ENCODE results near the gene KIF22. TPM values are rescaled to one million over a fixed set of nuclear protein-coding genes. Genes with fewer than 3 reads are reported as not detected.
A peak's percentile ranks its signal among the peaks of the same experiment; 100 is the strongest.
"Not testable (repeated sequence)": the region's sequence is repeated elsewhere in the genome, so short reads cannot be mapped to it uniquely, and the experiment has no call there.

KIF22 gene
- polyA plus RNA-seq, 1 donor = 40.9 TPM

- Histone ChIP-seq H3K4me3 (ENCODE audit: low read length) (no peak overlapping the region), H3K4me1 (ENCODE audit: control insufficient read depth, insufficient read depth, low read length) (peaks cover 17% of the 10 kb centered on the region), H3K36me3 (ENCODE audit: control insufficient read depth, insufficient read depth, low read length) (no peaks in the 10 kb centered on the region), H3K27me3 (ENCODE audit: control insufficient read depth, insufficient read depth, low read length) (no peaks in the 10 kb centered on the region), H3K27ac (ENCODE audit: low read length) (no peak overlapping the region), H3K9me3 (ENCODE audit: control insufficient read depth, low read depth, low read length) (no peaks in the 10 kb centered on the region)
- peak; percentile 45 to 84 for DNase-seq
- WGBS (ENCODE audit: insufficient coverage, low lambda C conversion rate) = 10% methylated on average over 2 of the region's 15 CpGs
Measured at GRCh38 chr16:29765167-29766032, 25.2 kb upstream of the KIF22 start.

DNA sequence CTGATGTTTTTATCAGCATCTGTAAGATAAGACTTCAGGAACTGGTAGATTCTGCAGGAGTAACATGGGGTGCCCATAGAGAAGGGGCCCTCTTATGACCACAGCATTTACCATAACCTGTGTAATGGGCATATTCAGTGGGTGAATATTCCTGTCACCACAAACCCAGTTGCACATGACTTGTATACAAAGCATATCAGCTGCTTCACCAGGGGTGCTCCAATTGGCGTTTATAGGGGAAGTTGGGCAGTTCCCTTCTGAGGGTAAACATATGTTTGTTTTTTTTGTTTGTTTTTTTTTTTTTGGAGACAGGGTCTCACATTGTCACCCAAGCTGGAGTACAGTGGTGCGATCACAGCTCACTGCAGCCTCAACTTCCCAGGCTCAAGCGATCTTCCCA lies 24.0 kb upstream of the KIF22 start:
- H3K4me3 ChIP-seq (ENCODE audit: low read length) = no peak overlapping the region
- H3K9me3 ChIP-seq (ENCODE audit: control insufficient read depth, low read depth, low read length) = no peaks in the 10 kb centered on the region
- H3K27ac ChIP-seq (ENCODE audit: low read length) = no peak overlapping the region
- no peaks in the 10 kb centered on the region for H3K27me3 ChIP-seq (ENCODE audit: control insufficient read depth, insufficient read depth, low read length)
- no peak for DNase-seq
- peaks cover 9% of the 10 kb centered on the region for H3K4me1 ChIP-seq (ENCODE audit: control insufficient read depth, insufficient read depth, low read length)
- no peaks in the 10 kb centered on the region for H3K36me3 ChIP-seq (ENCODE audit: control insufficient read depth, insufficient read depth, low read length)
- no CpG with 5 or more reads among the region's 3 CpGs for WGBS (ENCODE audit: insufficient coverage, low lambda C conversion rate)

DNA sequence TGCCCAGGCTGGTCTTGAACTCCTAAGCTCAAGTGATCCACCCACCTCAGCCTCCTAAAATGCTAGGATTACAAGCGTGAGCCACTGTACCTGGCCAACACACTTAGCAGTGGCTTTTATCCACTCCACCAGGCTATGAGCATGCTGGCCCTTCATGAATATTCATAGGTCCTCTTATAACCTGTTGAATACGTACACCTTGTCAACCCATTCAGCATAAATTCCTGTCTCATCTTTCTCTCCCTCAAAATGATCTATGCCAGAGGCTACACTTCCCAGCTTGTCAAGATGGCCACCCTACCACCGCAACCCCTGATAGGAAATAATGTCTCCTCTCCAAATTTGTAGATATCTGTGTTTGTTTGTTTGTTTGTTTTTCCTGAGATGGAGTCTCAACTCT lies 23.5 kb upstream of the KIF22 start:
- no peaks in the 10 kb centered on the region for H3K9me3 ChIP-seq (ENCODE audit: control insufficient read depth, low read depth, low read length)
- no peak for DNase-seq
- H3K36me3 ChIP-seq (ENCODE audit: control insufficient read depth, insufficient read depth, low read length) = no peaks in the 10 kb centered on the region
- no peaks in the 10 kb centered on the region for H3K27me3 ChIP-seq (ENCODE audit: control insufficient read depth, insufficient read depth, low read length)
- no CpG with 5 or more reads among the region's 3 CpGs for WGBS (ENCODE audit: insufficient coverage, low lambda C conversion rate)
- no peak overlapping the region for H3K27ac ChIP-seq (ENCODE audit: low read length)
- no peak overlapping the region for H3K4me3 ChIP-seq (ENCODE audit: low read length)
- H3K4me1 ChIP-seq (ENCODE audit: control insufficient read depth, insufficient read depth, low read length) = peaks cover 6% of the 10 kb centered on the region

DNA sequence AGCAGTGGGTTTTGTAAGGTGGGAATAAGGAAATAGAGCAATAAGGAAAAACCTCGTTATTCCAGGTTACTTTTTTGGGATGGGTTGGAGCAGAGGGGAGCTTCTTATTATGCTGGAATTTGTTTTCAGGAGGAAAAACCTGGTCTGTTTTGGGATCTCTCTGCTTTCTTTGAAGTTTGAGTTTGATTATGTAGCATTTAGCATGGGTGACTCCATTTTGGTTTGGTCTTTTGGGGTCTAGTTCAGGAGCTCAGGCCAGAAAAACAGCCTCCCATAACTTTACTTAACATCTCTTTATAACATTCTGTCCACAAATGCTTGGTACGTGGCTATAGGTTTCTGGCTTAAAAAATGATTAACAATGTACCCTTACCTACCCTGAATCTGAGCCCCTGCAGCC lies 21.0 kb upstream of the KIF22 start:
- no peaks in the 10 kb centered on the region for H3K27me3 ChIP-seq (ENCODE audit: control insufficient read depth, insufficient read depth, low read length)
- no peak overlapping the region for H3K27ac ChIP-seq (ENCODE audit: low read length)
- H3K36me3 ChIP-seq (ENCODE audit: control insufficient read depth, insufficient read depth, low read length) = no peaks in the 10 kb centered on the region
- H3K4me1 ChIP-seq (ENCODE audit: control insufficient read depth, insufficient read depth, low read length) = peaks cover 6% of the 10 kb centered on the region
- H3K9me3 ChIP-seq (ENCODE audit: control insufficient read depth, low read depth, low read length) = no peaks in the 10 kb centered on the region
- DNase-seq = no peak
- H3K4me3 ChIP-seq (ENCODE audit: low read length) = no peak overlapping the region
- no CpG with 5 or more reads among the region's 2 CpGs for WGBS (ENCODE audit: insufficient coverage, low lambda C conversion rate)

GRCh38 chr16:29770250-29770929 lies 20.2 kb upstream of the KIF22 start:
- no peaks in the 10 kb centered on the region for H3K27me3 ChIP-seq (ENCODE audit: control insufficient read depth, insufficient read depth, low read length)
- 78% methylated on average over 3 of the region's 7 CpGs for WGBS (ENCODE audit: insufficient coverage, low lambda C conversion rate)
- DNase-seq = no peak
- H3K4me3 ChIP-seq (ENCODE audit: low read length) = no peak overlapping the region
- H3K4me1 ChIP-seq (ENCODE audit: control insufficient read depth, insufficient read depth, low read length) = peaks cover 3% of the 10 kb centered on the region
- H3K36me3 ChIP-seq (ENCODE audit: control insufficient read depth, insufficient read depth, low read length) = no peaks in the 10 kb centered on the region
- H3K27ac ChIP-seq (ENCODE audit: low read length) = no peak overlapping the region
- H3K9me3 ChIP-seq (ENCODE audit: control insufficient read depth, low read depth, low read length) = no peaks in the 10 kb centered on the region

GRCh38 chr16:29772330-29772729 lies 18.2 kb upstream of the KIF22 start:
- not testable (repeated sequence) for H3K27ac ChIP-seq (ENCODE audit: low read length); H3K4me1 ChIP-seq (ENCODE audit: control insufficient read depth, insufficient read depth, low read length); DNase-seq; H3K9me3 ChIP-seq (ENCODE audit: control insufficient read depth, low read depth, low read length); H3K4me3 ChIP-seq (ENCODE audit: low read length); H3K27me3 ChIP-seq (ENCODE audit: control insufficient read depth, insufficient read depth, low read length); H3K36me3 ChIP-seq (ENCODE audit: control insufficient read depth, insufficient read depth, low read length)
- no CpG with 5 or more reads among the region's 7 CpGs for WGBS (ENCODE audit: insufficient coverage, low lambda C conversion rate)

- H3K27me3 ChIP-seq (ENCODE audit: control insufficient read depth, insufficient read depth, low read length) = no peaks in the 10 kb centered on the region
- no peak overlapping the region for H3K4me3 ChIP-seq (ENCODE audit: low read length)
- no CpG with 5 or more reads among the region's 5 CpGs for WGBS (ENCODE audit: insufficient coverage, low lambda C conversion rate)
- no peaks in the 10 kb centered on the region for H3K36me3 ChIP-seq (ENCODE audit: control insufficient read depth, insufficient read depth, low read length)
- H3K9me3 ChIP-seq (ENCODE audit: control insufficient read depth, low read depth, low read length) = no peaks in the 10 kb centered on the region
- H3K27ac ChIP-seq (ENCODE audit: low read length) = no peak overlapping the region
- no peaks in the 10 kb centered on the region for H3K4me1 ChIP-seq (ENCODE audit: control insufficient read depth, insufficient read depth, low read length)
- DNase-seq = no peak
Measured at GRCh38 chr16:29774730-29775129, 15.8 kb upstream of the KIF22 start.

- Histone ChIP-seq H3K4me1 (ENCODE audit: control insufficient read depth, insufficient read depth, low read length) (no peaks in the 10 kb centered on the region), H3K4me3 (ENCODE audit: low read length) (no peak overlapping the region), H3K27me3 (ENCODE audit: control insufficient read depth, insufficient read depth, low read length) (no peaks in the 10 kb centered on the region), H3K27ac (ENCODE audit: low read length) (no peak overlapping the region), H3K36me3 (ENCODE audit: control insufficient read depth, insufficient read depth, low read length) (no peaks in the 10 kb centered on the region), H3K9me3 (ENCODE audit: control insufficient read depth, low read depth, low read length) (no peaks in the 10 kb centered on the region)
- DNase-seq = peak in 1 of 2 donors; percentile 41
- WGBS (ENCODE audit: insufficient coverage, low lambda C conversion rate) = no CpG with 5 or more reads among the region's 4 CpGs
Measured at GRCh38 chr16:29775742-29776408, 14.7 kb upstream of the KIF22 start.

- H3K27ac ChIP-seq (ENCODE audit: low read length) = no peak within 1 kb of the TSS
- no peak within 1 kb of the TSS for H3K4me3 ChIP-seq (ENCODE audit: low read length)
- H3K4me1 ChIP-seq (ENCODE audit: control insufficient read depth, insufficient read depth, low read length) = no peaks in the 10 kb centered on the region
- 76% methylated on average over 3 of the region's 10 CpGs for WGBS (ENCODE audit: insufficient coverage, low lambda C conversion rate)
- no peaks in the 10 kb centered on the region for H3K36me3 ChIP-seq (ENCODE audit: control insufficient read depth, insufficient read depth, low read length)
- DNase-seq = no peak
- no peaks in the 10 kb centered on the region for H3K27me3 ChIP-seq (ENCODE audit: control insufficient read depth, insufficient read depth, low read length)
- H3K9me3 ChIP-seq (ENCODE audit: control insufficient read depth, low read depth, low read length) = no peaks in the 10 kb centered on the region
Measured at GRCh38 chr16:29777576-29778350, 12.8 kb upstream of the KIF22 start, which contains the start of gene ZG16. ZG16 (plus strand) TSS chr16:29778256; CDS start chr16:29779267, 1,011 bp downstream.

GRCh38 chr16:29779474-29779873 lies 11.1 kb upstream of the KIF22 start:
- Histone ChIP-seq H3K9me3 (ENCODE audit: control insufficient read depth, low read depth, low read length) (no peaks in the 10 kb centered on the region), H3K4me1 (ENCODE audit: control insufficient read depth, insufficient read depth, low read length) (no peaks in the 10 kb centered on the region), H3K27ac (ENCODE audit: low read length) (no peak overlapping the region), H3K36me3 (ENCODE audit: control insufficient read depth, insufficient read depth, low read length) (no peaks in the 10 kb centered on the region), H3K27me3 (ENCODE audit: control insufficient read depth, insufficient read depth, low read length) (no peaks in the 10 kb centered on the region), H3K4me3 (ENCODE audit: low read length) (no peak overlapping the region)
- DNase-seq = no peak
- WGBS (ENCODE audit: insufficient coverage, low lambda C conversion rate) = no CpG with 5 or more reads among the region's 10 CpGs
